Fibroblast of pulmonary artery (primary cell): Measurements from ENCODE around the gene NCR2.
A peak's percentile ranks its signal among the peaks of the same experiment; 100 is the strongest.

Source experiments
- DNase-seq: peaks from one replicate; pipeline ENCODE4 v3.0.0-alpha.2; 2010; ENCODE audit warnings: low read depth
- H3K4me3 ChIP-seq: replicated peaks from 2 replicates; pipeline ENCODE4 v1.5.1; 2011; ENCODE audit warnings: low read depth, mild to moderate bottlenecking, control low read depth, low read length, moderate library complexity
- TF ChIP-seq, protein P1 (sequence below): IDR thresholded peaks from 2 replicates; pipeline ENCODE4 v1.5.1; 2011; ENCODE audit warnings: mild to moderate bottlenecking, control low read depth, low read length, inconsistent platforms; ENCODE audit errors: missing control alignments

NCR2 gene

DNA sequence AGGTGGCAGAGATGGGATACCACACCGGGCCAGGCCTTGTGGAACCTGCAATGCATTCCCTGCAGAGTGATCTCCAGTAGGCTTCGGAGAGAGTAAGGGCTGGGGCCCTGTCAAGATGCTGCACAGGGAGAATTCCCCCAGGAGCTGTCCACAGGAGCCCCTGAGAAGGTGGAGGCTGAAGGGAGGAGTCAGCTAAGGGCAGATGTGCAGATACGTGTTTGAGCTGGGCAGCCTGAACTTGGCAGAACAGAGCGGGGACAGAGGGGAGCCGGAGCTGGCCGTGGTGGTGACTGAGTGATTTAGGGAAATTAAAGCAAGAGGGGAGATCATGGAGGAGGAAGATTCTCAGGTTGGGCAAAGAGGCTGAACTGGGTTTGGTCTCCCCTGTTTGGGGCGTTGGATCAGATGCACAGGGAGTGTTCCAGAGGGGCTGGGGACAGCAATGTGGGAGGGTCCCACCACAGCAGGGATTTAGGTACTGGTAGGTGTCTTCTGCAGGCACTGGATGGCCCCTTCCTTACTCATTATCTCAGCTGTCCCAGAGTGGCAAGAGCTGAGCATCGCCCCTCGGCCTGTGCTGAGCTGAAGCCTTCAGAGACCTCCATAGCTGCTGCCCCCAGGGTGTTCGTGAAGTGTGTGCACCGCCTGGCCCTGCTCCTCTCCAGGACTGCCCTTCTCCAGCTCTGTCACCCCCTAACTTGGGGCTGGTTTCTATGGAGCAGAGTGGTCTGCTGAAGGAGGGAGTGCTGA is 3.8 kb upstream of the NCR2 start:
- no peak for DNase-seq
- no peak overlapping the region for H3K4me3 ChIP-seq
- TF ChIP-seq, protein P1, sequence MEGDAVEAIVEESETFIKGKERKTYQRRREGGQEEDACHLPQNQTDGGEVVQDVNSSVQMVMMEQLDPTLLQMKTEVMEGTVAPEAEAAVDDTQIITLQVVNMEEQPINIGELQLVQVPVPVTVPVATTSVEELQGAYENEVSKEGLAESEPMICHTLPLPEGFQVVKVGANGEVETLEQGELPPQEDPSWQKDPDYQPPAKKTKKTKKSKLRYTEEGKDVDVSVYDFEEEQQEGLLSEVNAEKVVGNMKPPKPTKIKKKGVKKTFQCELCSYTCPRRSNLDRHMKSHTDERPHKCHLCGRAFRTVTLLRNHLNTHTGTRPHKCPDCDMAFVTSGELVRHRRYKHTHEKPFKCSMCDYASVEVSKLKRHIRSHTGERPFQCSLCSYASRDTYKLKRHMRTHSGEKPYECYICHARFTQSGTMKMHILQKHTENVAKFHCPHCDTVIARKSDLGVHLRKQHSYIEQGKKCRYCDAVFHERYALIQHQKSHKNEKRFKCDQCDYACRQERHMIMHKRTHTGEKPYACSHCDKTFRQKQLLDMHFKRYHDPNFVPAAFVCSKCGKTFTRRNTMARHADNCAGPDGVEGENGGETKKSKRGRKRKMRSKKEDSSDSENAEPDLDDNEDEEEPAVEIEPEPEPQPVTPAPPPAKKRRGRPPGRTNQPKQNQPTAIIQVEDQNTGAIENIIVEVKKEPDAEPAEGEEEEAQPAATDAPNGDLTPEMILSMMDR, result no peak

DNA sequence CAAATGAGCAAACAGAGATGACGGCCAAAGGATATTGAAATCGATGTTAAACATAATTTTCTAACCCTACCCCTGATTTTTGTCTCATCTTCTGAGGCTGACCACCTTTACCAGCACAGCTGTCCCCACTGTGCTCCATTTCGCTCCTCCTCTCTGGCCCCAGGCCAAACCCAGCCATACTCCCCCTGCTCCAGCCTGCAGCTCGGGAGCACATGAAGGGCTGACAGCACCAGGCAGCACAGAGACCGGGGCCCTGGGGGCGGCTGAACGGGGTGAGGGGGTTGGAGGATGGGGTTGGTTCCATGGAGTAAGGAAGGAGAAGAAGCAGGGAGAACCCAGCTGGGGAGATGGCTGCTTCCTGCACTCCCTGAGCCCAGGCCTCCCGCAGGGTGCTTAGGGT is 3.2 kb upstream of the NCR2 start:
- TF ChIP-seq, protein P1, result no peak
- H3K4me3 ChIP-seq, result no peak overlapping the region
- no peak for DNase-seq

DNA sequence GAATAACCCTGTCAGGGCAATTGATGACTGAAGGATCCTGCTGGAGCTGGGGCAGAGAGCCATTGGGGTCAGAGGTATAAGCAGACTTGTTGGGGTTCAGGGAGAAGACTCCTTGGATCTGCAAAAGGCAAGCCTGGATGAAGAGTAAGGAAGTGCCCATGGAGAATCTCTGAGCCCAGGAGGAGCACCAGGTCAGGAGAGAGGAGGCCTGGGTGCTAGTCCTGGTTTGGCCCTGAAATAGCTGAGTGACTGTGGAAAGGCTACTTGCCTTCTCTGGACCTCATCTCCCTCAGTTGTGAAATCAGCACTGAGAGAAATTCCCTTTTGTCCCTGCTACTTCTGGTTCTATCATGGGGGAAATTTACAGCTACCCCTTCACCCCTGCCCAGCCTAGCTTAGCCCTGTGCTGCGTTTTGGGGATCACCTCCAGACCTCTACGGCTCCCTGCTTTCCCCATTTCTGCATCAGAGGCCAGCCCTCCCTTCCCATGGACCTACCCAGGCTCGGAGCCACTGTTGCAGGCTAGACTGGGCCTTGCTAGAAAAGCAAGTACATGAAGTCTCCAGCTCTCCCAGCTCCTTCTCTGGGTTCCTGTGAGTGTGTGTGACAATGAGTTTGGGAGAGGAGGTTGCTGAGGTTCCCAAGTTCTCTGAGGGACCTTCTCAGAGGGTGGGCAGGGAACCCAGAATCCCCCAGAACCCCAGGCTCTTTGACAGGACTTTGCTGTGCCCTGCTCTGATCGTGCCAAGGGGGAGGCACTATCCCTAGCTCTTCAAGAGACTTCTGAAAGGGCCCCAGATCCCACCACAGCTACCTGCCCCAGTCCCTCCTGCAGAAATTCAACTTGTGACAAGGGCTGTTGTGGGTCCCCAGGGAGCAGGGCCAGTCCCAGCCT is 2.3 kb upstream of the NCR2 start:
- DNase-seq, result no peak
- TF ChIP-seq, protein P1, result no peak
- H3K4me3 ChIP-seq, result no peak overlapping the region

DNA sequence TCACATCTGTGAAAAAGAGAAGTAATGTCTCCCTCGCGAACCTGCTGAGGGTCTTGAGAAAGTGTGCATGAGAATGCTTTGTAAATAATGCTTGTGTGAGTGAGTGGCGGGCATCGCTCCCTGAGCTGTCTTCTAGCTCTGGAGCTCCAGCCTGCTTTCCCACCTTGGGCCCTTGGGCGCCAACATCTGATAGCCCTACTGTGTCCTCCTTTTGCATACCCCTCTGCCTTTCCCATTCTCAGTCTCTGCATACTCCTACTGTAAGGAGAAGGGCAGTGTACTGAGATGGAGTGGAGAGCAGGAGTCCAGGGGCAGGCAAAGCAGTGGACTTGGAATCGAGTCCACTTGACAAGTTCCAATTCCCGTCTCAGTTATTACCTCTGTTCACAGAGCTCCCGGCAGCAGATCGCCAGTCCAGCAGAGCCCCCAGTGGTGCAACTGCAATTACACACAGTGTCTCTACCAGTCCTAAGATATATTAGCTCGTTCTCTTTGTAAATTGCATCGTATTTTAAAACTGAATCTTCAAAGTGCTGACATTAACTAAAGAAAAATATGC is 847 bp upstream of the NCR2 start:
- H3K4me3 ChIP-seq, result no peak overlapping the region
- peak; percentile 7 for DNase-seq
- TF ChIP-seq, protein P1, result peak; percentile 34

DNA sequence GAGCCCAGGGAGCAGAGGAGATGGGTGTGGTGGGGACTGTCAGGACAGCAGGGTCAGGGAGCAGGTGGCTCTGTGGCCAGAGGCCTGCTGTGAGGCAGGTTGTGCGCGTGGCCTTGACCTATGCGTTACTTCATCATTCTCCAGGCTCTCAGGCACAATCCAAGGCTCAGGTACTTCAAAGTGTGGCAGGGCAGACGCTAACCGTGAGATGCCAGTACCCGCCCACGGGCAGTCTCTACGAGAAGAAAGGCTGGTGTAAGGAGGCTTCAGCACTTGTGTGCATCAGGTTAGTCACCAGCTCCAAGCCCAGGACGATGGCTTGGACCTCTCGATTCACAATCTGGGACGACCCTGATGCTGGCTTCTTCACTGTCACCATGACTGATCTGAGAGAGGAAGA is 535 bp downstream of the NCR2 start:
- TF ChIP-seq, protein P1, result no peak
- H3K4me3 ChIP-seq, result no peak overlapping the region
- no peak for DNase-seq

DNA sequence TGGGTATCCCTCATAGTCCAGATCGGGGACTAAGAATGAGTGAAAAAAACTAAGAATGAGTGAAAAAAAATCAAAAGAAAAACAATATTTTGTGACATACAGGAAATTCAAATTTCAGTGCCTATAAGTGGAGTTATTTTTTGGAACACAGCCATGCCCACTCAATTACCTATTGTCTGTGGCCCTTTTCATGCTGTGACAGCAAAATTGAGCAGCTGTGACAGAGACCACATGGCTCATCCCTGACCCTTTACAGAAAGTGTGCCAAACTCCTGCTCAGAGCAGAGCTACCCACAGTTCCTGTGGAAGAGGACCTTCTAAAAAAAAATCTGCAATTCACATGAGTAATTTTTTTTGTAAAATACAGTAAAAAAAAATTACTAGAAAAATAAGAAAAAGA is 1.4 kb downstream of the NCR2 start:
- DNase-seq, result no peak
- TF ChIP-seq, protein P1, result no peak
- no peak overlapping the region for H3K4me3 ChIP-seq
